Measurements from ENCODE around the gene PBX2.
"Not testable (repeated sequence)": the region's sequence is repeated elsewhere in the genome, so short reads cannot be mapped to it uniquely, and the experiment has no call there.

The PBX2 gene

DNA sequence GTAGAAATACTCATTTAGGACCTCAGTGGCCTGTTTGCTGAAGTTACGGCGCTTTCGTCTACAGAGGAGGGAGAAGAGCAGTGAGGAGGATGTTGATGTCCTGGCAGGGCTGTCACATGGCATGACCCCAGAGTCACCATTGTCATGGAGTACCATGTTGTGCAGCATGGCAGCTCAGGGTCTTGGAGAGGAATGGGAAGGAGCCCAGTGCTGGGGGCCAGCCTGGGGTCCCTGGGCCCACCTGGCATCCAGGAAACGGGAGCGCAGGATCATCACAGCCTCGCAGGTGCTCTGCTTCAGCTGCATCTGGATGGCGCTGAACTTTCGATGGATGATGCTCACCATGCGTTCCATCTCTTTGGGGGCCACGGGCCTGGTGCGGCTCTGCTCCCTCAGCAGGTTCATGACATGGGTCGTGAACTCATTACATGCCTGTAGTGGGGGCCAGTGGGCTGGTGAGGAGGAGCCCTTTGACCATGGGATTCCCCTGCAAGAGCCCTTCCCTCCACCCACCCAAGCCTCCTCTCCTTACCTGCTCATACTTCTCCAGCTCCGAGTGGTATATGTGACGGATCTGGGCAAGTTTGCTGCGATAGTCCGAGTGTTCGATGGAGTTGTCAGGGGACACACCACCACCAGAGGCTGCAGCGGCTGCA is 2.1 kb downstream of the PBX2 start:
- not testable (repeated sequence) for DNase-seq (ENCODE audit: low read depth in 2 of 2)

- no peak for DNase-seq (ENCODE audit: low read depth in 2 of 2)
These were observed 2.8 kb downstream of the PBX2 start for GRCh38 chr6:32187009-32187709.

- not testable (repeated sequence) for DNase-seq (ENCODE audit: low read depth in 2 of 2)
These were observed 3.7 kb downstream of the PBX2 start for GRCh38 chr6:32186151-32186840.

DNA sequence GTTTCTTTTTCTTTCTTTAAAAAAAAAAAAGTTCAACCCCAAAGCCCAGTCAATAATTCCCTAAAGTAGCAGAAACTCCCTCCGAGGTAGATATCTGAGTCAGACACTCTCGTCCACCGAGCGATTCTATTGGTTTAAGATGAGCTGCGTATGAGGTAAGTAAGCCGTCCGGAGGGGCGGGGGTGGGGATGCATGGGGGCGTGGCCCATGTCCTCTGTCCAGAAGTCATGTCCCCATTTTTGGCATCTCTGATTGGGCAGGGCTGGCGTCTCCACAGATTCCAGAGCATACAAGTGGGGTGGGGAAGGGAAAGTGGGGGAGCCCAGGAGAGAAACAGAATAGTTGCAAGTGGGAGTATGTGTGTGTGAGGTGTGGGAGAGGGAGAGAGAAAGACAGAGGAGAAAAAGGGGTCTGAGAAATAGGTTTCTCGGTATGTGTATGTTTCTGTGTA is 4.3 kb downstream of the PBX2 start:
- DNase-seq (ENCODE audit: low read depth in 2 of 2), result peak; percentile 44

- no peak for DNase-seq (ENCODE audit: low read depth in 2 of 2)
These were observed 5.8 kb downstream of the PBX2 start, which contains the start of gene AGER for GRCh38 chr6:32184084-32184640. Gene AGER (minus strand): TSS chr6:32184253. CDS start chr6:32184222, 31 bp downstream.

GRCh38 chr6:32183483-32184083 is 6.4 kb downstream of the PBX2 start:
- no peak for DNase-seq (ENCODE audit: low read depth in 2 of 2)

DNA sequence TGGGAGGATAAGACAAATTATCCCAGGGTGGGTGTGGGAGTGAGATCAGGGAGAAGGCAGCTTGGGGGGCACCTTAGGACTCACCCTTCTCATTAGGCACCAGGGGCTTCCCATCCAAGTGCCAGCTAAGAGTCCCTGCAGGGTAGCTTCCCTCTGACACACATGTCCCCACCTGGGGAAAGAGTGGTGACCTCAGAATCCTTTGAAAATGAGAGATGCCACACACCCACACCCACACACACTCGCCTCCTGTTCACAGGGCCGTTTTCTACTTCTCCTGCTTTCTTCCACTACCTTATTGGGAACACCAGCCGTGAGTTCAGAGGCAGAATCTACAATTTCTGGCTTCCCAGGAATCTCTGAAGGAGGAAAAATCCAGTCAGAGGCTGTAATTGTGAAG is 7.0 kb downstream of the PBX2 start:
- DNase-seq (ENCODE audit: low read depth in 2 of 2), result no peak

GRCh38 chr6:32182555-32182981 is 7.4 kb downstream of the PBX2 start:
- no peak for DNase-seq (ENCODE audit: low read depth in 2 of 2)

DNA sequence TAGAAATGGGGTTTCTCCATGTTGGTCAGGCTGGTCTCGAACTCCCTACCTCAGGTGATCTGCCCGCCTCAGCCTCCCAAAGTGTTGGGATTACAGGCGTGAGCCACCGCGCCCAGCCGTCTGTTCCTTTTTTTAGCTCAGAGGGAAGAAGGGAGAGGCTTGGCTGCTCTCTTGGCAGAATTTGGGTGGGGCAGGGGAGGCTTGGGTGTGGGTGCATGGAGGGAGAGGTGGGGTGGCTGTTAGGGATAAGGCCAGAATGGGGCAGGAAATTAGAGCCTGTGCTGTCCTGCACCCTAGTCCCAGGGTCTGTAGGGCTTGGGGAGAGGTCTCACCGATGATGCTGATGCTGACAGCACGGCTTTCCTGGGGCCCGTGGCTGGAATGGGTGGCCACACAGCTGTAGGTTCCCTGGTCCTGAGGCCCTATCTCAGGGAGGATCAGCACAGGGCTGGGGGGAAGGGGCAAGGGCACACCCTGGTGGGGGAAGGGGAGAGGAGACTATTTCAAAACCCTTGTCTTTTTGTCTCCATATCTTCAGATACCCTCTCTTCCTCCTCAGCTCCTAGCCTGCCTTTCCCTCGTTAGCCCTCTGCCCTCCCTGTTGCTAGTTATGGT is 8.0 kb downstream of the PBX2 start:
- no peak for DNase-seq (ENCODE audit: low read depth in 2 of 2)

DNA sequence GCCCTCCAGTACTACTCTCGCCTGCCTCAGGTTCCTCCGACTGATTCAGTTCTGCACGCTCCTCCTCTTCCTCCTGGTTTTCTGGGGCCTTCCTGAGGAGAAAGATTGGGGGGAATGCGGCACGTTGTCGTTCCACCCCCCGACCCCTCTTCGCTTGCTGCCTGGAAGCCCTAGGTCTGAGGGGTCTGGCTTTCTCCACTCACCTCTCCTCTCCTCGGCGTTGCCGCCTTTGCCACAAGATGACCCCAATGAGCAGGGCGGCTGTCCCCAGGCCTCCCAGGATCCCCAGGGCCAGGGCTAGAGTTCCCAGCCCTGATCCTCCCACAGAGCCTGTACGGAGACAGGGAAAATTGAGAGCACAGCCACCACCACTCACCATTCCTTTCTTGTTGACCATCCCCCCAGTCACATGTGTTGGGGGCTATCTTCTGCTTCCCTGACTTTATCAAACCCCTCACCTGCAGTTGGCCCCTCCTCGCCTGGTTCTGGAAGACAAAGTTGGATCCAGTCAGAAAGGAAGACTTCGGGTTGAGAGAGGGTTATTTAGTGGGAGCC is 8.8 kb downstream of the PBX2 start:
- DNase-seq (ENCODE audit: low read depth in 2 of 2), result no peak

- DNase-seq (ENCODE audit: low read depth in 2 of 2), result no peak
These were observed 10.1 kb downstream of the PBX2 start for GRCh38 chr6:32179766-32180405.

DNA sequence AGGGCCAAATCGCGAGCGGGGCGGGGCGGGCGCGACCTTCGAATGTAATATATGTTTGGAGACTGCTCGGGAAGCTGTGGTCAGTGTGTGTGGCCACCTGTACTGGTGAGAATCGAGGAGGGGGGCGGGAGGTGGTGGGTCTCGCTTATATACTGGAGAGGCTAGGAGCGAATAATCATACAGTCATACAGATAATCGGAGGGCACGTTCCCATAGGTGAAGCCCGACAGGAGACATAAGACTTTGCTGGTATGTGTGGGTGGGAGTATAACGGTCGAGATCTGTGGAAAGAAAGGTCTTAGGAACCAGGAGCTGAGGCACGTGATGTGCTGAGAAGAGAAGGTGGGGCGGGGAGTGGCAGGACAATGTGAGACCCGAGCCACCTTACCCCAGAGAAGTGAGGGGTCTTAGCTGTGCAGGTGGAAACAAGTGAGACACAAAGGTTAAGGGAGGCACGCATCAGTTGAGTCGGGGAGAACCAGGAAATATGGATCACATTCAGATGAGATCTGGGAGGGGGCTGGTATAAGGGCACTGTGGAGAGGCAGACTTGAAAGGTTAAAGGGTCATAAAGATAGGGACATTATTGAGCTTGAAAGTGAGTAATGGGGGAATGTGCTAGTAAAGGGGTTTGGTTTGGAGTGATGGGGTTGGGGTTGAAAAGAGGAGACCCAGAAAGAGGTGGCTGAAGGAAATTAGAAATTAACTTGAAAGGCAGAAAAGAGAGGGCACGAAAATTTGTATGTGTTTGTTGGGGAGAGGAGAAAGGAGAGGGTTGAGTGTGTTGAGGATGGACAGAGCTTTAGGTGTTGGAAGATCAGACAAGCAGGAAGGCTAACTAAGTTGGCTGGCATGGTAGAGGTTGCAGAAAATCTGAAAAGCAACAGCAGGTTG is 11.2 kb downstream of the PBX2 start:
- DNase-seq (ENCODE audit: low read depth in 2 of 2), result no peak

DNA sequence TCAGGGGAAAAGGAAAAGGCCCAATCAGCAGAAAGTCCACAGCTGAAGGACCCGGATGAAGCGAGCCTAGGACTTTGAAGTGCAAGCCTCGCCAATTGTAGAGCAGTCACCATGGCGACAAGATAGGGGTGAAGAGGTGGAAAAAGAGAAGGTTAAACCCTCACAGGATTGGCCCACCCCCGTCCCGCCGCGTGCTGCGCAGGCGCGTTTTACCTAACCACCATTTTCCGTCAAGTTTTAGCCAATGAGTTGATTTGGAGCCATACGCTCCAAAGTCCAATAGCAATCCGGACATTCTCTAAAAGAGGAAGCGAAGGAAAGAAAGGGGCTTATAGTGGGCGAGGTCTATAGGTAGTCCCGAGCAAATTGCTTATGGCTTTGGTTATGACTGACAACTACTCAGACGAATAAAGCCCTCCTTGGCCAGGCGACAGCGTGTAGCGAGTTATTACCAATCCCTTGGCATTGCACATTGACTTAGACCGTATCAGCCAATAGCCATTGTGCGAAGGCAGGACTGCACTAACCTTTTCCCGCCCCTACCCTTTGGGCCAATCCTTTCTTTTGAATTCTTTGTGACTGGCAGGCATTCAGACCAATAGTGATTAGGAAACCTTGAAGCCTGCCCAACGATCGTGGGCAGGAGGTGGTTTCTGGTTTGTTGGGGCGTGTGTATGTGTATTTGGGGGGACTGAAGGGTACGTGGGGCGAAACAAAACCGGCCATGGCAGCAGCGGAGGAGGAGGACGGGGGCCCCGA is 12.0 kb downstream of the PBX2 start, which contains the start of gene RNF5:
Gene RNF5, plus strand, starts transcription at position 618 of the 759 bp plus-strand sequence. Its CDS starts 107 bp downstream, at position 725.
- peak; percentile 89 to 91 for DNase-seq (ENCODE audit: low read depth in 2 of 2)

DNA sequence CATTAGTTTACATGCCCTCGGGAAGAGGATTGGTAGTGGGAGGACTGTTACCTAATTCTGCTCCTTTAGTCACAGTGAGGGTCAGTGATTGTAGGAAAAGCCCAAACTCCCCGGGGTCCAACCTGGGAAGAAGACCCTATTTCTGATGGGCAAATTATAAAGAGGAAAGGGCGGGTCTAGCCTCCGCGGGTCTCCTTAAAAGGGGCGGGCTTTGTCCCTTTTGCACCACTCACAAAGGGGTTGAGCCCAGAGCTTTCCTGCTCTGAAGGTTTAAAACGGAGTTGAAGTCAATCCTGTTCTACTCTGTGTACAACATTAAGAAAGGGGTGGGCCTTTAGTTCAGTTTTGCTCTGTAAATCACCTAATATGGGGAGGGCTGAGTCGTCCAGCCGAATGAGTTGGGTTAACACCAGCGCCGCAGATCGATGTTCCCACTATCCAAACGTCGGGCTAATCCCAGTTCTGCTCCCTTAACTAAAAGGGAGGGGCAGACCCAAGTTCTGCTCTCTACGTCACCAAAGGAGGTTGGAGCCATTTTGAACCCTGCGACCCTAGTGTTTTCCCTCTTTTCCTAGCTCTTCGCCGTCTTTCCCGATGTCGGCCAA is 12.7 kb downstream of the PBX2 start:
- DNase-seq (ENCODE audit: low read depth in 2 of 2), result no peak

GRCh38 chr6:32176476-32177182 is 13.4 kb downstream of the PBX2 start:
- no peak for DNase-seq (ENCODE audit: low read depth in 2 of 2)

GRCh38 chr6:32175711-32176475 is 14.1 kb downstream of the PBX2 start, which contains the start of gene AGPAT1:
Gene AGPAT1 (minus strand): TSS chr6:32176084. CDS start chr6:32171496, 4,588 bp downstream.
- peak; percentile 93 to 97 for DNase-seq (ENCODE audit: low read depth in 2 of 2)

- DNase-seq (ENCODE audit: low read depth in 2 of 2), result no peak
These were observed 14.7 kb downstream of the PBX2 start for GRCh38 chr6:32175322-32175710.

All from stimulated activated CD4-positive, alpha-beta T cell treated with anti-CD3 and anti-CD28 coated beads, Interleukin-15, amount 100 ng/mL, for 48 hours (primary cell).